HEK293 (cell line): Measurements from ENCODE around the gene XG.
"Not testable (repeated sequence)": the region's sequence is repeated elsewhere in the genome, so short reads cannot be mapped to it uniquely, and the experiment has no call there.

Source experiments
- CTCF ChIA-PET: fragments of 350-600 bp; formaldehyde crosslinking; extraction: SDS; loops from one replicate; lab custom pipeline; 2021; ENCODE audit warnings: antibody characterized with exemption; lab: Yijun Ruan, JAX
- POLR2A ChIA-PET: fragments of 300-600 bp; formaldehyde crosslinking; extraction: SDS; loops from one replicate; lab custom pipeline; 2020; ENCODE audit warnings: antibody characterized with exemption, inconsistent platforms; lab: Yijun Ruan, JAX
- H3K27ac ChIP-seq: fragments of 200-500 bp; sonication (Bioruptor generic); 2 replicates; pipeline ENCODE4 v1.5.1; 2014; ENCODE audit warnings: low read depth, low read length, control low read depth, inconsistent platforms; ENCODE audit errors: extremely low read depth
- H3K36me3 ChIP-seq, 2 experiments: fragments of 200-500 bp in 1 of 2; sonication (Bioruptor generic) in 1 of 2; 1 replicate in 1 of 2; 2 replicates in 1 of 2; pipeline ENCODE4 v1.5.1; 2014 to 2017; ENCODE audit warnings: inconsistent platforms in 2 of 2, low read length in 2 of 2; ENCODE audit not compliant: control insufficient read depth in 2 of 2, insufficient read depth in 1 of 2
- H3K4me1 ChIP-seq: fragments of 200-500 bp; sonication (Bioruptor generic); 2 replicates; pipeline ENCODE4 v1.5.1; 2014; ENCODE audit warnings: mild to moderate bottlenecking, low read length, inconsistent platforms; ENCODE audit not compliant: control insufficient read depth, insufficient read depth
- H3K4me3 ChIP-seq: 2 replicates; pipeline ENCODE4 v1.5.1; 2011; ENCODE audit warnings: low read depth, mild to moderate bottlenecking, control low read depth, low read length, moderate library complexity
- H3K9me3 ChIP-seq: fragments of 200-500 bp; sonication (Bioruptor generic); 2 replicates; pipeline ENCODE4 v1.5.1; 2014; ENCODE audit warnings: low read depth, low read length, inconsistent platforms; ENCODE audit not compliant: control insufficient read depth, insufficient read depth
- MEIS1 ChIP-seq: sonication (generic); formaldehyde crosslinking; IDR thresholded peaks from 2 replicates; pipeline ENCODE4 v1.8.1; 2022; ENCODE audit warnings: missing genetic modification reagents, mild to moderate bottlenecking, borderline replicate concordance
- SP3 ChIP-seq: fragments of 450-650 bp; formaldehyde crosslinking; IDR thresholded peaks from 2 replicates; pipeline ENCODE4 v1.5.1; 2016; ENCODE audit warnings: missing biosample characterization, missing genetic modification characterization
- ZNF2 ChIP-seq: fragments of 450-650 bp; formaldehyde crosslinking; IDR thresholded peaks from 2 replicates; pipeline ENCODE4 v1.5.1; 2016; ENCODE audit warnings: missing biosample characterization, missing genetic modification characterization
- ZNF514 ChIP-seq: fragments of 450-650 bp; formaldehyde crosslinking; IDR thresholded peaks from 2 replicates; pipeline ENCODE4 v1.5.1; 2016; ENCODE audit warnings: missing biosample characterization, missing genetic modification characterization
- ZNF785 ChIP-seq: fragments of 450-650 bp; formaldehyde crosslinking; IDR thresholded peaks from 2 replicates; pipeline ENCODE4 v1.5.1; 2016; ENCODE audit warnings: missing biosample characterization, missing genetic modification characterization
- ZNF837 ChIP-seq: fragments of 450-650 bp; formaldehyde crosslinking; IDR thresholded peaks from 2 replicates; pipeline ENCODE4 v1.5.1; 2016; ENCODE audit warnings: missing biosample characterization, missing genetic modification characterization
- TF ChIP-seq, protein P1 (sequence below): fragments of 450-650 bp; formaldehyde crosslinking; IDR thresholded peaks from 2 replicates; pipeline ENCODE4 v1.5.1; 2016; ENCODE audit warnings: missing biosample characterization, missing genetic modification characterization
- TF ChIP-seq, protein P2 (sequence below): fragments of 450-650 bp; formaldehyde crosslinking; conservative IDR thresholded peaks from 2 replicates; pipeline ENCODE4 v1.5.1; 2016; ENCODE audit warnings: low read depth, missing biosample characterization, missing genetic modification characterization
- TF ChIP-seq, protein P3 (sequence below): fragments of 450-650 bp; formaldehyde crosslinking; IDR thresholded peaks from 2 replicates; pipeline ENCODE4 v1.5.1; 2016; ENCODE audit warnings: missing biosample characterization, missing genetic modification characterization, borderline replicate concordance

Gene XG

GRCh38 chrX:2751874-2752300 is at the start of gene XG:
Gene XG (plus strand): TSS chrX:2752040. CDS start chrX:2752275, 235 bp downstream.
- H3K27ac ChIP-seq, H3K4me3 ChIP-seq, CTCF ChIA-PET: not testable (repeated sequence)

DNA sequence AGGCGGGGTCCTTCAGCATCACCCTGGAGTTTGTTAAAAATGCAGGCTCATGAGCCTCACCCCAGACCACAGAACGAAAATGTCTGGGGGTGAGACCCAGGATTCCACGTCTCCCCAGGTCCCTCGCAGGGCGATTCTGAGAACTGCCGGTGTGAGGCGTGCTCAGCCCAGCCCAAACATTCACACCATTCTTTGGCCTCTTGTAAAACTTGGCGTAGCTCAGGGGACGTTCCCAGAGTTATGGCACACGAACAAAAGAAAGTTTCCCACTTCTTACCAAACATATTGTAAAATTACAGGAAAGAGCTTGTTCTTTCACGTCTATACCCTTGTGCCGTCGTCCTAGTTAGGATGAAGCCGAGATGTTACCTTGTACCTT is 47.9 kb upstream of the XG start:
- Histone ChIP-seq H3K4me1 (no peaks in the 10 kb centered on the region; the same call in 1 of the 2 replicates), H3K36me3 (peaks cover 8 to 9% of the 10 kb centered on the region in 2 experiments; a peak in 2 of 3 replicates), H3K9me3 (no peaks in the 10 kb centered on the region), H3K4me3 (no peak overlapping the region), H3K27ac (no peak overlapping the region)
- TF ChIP-seq, protein P1, sequence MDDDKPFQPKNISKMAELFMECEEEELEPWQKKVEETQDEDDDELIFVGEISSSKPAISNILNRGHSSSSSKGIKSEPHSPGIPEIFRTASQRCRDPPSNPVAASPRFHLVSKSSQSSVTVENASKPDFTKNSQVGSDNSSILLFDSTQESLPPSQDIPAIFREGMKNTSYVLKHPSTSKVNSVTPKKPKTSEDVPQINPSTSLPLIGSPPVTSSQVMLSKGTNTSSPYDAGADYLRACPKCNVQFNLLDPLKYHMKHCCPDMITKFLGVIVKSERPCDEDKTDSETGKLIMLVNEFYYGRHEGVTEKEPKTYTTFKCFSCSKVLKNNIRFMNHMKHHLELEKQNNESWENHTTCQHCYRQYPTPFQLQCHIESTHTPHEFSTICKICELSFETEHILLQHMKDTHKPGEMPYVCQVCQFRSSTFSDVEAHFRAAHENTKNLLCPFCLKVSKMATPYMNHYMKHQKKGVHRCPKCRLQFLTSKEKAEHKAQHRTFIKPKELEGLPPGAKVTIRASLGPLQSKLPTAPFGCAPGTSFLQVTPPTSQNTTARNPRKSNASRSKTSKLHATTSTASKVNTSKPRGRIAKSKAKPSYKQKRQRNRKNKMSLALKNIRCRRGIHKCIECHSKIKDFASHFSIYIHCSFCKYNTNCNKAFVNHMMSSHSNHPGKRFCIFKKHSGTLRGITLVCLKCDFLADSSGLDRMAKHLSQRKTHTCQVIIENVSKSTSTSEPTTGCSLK (tag by site-specific recombination): no peak
- TF ChIP-seq ZNF785 (no peak), ZNF514 (tag by site-specific recombination) (no peak), ZNF837 (tag by site-specific recombination) (no peak), ZNF2 (no peak), MEIS1 (CRISPR knock-in tag) (no peak), SP3 (tag by site-specific recombination) (no peak)
- TF ChIP-seq, protein P2, sequence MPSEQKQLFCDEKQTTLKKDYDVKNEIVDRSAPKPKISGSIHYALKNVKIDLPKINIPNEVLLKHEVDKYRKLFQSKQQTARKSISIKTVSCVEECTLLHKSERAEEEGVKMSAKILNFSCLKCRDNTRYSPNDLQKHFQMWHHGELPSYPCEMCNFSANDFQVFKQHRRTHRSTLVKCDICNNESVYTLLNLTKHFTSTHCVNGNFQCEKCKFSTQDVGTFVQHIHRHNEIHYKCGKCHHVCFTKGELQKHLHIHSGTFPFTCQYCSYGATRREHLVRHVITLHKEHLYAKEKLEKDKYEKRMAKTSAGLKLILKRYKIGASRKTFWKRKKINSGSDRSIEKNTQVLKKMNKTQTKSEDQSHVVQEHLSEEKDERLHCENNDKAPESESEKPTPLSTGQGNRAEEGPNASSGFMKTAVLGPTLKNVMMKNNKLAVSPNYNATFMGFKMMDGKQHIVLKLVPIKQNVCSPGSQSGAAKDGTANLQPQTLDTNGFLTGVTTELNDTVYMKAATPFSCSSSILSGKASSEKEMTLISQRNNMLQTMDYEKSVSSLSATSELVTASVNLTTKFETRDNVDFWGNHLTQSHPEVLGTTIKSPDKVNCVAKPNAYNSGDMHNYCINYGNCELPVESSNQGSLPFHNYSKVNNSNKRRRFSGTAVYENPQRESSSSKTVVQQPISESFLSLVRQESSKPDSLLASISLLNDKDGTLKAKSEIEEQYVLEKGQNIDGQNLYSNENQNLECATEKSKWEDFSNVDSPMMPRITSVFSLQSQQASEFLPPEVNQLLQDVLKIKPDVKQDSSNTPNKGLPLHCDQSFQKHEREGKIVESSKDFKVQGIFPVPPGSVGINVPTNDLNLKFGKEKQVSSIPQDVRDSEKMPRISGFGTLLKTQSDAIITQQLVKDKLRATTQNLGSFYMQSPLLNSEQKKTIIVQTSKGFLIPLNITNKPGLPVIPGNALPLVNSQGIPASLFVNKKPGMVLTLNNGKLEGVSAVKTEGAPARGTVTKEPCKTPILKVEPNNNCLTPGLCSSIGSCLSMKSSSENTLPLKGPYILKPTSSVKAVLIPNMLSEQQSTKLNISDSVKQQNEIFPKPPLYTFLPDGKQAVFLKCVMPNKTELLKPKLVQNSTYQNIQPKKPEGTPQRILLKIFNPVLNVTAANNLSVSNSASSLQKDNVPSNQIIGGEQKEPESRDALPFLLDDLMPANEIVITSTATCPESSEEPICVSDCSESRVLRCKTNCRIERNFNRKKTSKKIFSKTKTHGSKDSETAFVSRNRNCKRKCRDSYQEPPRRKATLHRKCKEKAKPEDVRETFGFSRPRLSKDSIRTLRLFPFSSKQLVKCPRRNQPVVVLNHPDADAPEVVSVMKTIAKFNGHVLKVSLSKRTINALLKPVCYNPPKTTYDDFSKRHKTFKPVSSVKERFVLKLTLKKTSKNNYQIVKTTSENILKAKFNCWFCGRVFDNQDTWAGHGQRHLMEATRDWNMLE: no peak
- TF ChIP-seq, protein P3, sequence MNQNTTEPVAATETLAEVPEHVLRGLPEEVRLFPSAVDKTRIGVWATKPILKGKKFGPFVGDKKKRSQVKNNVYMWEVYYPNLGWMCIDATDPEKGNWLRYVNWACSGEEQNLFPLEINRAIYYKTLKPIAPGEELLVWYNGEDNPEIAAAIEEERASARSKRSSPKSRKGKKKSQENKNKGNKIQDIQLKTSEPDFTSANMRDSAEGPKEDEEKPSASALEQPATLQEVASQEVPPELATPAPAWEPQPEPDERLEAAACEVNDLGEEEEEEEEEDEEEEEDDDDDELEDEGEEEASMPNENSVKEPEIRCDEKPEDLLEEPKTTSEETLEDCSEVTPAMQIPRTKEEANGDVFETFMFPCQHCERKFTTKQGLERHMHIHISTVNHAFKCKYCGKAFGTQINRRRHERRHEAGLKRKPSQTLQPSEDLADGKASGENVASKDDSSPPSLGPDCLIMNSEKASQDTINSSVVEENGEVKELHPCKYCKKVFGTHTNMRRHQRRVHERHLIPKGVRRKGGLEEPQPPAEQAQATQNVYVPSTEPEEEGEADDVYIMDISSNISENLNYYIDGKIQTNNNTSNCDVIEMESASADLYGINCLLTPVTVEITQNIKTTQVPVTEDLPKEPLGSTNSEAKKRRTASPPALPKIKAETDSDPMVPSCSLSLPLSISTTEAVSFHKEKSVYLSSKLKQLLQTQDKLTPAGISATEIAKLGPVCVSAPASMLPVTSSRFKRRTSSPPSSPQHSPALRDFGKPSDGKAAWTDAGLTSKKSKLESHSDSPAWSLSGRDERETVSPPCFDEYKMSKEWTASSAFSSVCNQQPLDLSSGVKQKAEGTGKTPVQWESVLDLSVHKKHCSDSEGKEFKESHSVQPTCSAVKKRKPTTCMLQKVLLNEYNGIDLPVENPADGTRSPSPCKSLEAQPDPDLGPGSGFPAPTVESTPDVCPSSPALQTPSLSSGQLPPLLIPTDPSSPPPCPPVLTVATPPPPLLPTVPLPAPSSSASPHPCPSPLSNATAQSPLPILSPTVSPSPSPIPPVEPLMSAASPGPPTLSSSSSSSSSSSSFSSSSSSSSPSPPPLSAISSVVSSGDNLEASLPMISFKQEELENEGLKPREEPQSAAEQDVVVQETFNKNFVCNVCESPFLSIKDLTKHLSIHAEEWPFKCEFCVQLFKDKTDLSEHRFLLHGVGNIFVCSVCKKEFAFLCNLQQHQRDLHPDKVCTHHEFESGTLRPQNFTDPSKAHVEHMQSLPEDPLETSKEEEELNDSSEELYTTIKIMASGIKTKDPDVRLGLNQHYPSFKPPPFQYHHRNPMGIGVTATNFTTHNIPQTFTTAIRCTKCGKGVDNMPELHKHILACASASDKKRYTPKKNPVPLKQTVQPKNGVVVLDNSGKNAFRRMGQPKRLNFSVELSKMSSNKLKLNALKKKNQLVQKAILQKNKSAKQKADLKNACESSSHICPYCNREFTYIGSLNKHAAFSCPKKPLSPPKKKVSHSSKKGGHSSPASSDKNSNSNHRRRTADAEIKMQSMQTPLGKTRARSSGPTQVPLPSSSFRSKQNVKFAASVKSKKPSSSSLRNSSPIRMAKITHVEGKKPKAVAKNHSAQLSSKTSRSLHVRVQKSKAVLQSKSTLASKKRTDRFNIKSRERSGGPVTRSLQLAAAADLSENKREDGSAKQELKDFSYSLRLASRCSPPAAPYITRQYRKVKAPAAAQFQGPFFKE (tag by site-specific recombination): no peak
- ChIA-PET CTCF (no interaction called here), POLR2A (no interaction called here)

More at GRCh38 chrX:2751874-2752300, at the start of gene XG:
- POLR2A ChIA-PET, H3K36me3 ChIP-seq, H3K4me1 ChIP-seq, H3K9me3 ChIP-seq: not testable (repeated sequence)
